ENCODE results near the gene ENO2. TPM values are rescaled to one million over a fixed set of nuclear protein-coding genes. Genes with fewer than 3 reads are reported as not detected.

ENO2 gene
- total RNA-seq, 1 experiment from 2014 or later = 166 TPM

DNA sequence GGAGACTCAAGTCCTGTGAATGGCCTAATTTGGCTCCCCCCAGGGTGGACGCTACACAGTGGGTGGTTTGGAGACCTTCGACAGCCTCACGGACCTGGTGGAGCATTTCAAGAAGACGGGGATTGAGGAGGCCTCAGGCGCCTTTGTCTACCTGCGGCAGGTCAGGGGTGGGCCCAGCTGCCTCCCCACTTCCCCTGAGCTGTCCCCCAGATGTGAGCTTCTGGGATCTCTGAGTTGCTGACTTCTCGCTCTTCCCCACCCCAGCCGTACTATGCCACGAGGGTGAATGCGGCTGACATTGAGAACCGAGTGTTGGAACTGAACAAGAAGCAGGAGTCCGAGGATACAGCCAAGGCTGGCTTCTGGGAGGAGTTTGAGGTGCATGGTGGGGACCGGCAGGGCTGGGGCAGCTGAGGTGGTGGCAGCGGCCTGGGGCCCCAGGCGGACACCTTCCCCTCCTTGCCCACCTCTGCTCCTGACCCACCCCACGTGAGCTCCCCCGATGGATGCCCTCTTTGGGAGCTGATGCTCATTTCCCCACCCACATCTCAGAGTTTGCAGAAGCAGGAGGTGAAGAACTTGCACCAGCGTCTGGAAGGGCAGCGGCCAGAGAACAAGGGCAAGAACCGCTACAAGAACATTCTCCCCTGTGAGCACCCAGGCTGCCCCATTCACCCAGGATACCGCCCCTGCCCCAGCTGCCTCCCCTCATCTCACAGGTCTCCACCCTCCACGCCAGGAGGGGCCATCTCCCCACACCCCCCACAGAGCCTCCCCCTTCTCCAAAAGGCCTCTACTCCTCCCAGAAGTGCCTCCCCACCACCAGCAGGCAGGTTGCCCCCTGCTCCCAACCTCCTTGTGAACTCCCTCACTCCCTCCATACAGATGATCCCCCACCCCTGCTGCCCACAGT lies 41.0 kb downstream of the ENO2 start:
- Histone ChIP-seq H2BK12ac (ENCODE audit: insufficient read length, low read depth, low read length) (no peak overlapping the region), H3K23ac (ENCODE audit: insufficient read length, low read depth, low read length) (no peak overlapping the region), H3K9me3 (ENCODE audit: control insufficient read depth, low read depth, low read length) (no peaks in the 10 kb centered on the region), H3T11ph (ENCODE audit: low read length) (no peak overlapping the region), H3K27ac (ENCODE audit: insufficient read length, low read depth, low read length) (no peak overlapping the region), H3K79me2 (ENCODE audit: insufficient read depth, low read length) (no peaks in the 10 kb centered on the region), H2AFZ (ENCODE audit: low read length) (no peak overlapping the region), H2BK20ac (ENCODE audit: low read depth, low read length, poor library complexity, severe bottlenecking) (no peak overlapping the region), H3K4me1 (ENCODE audit: insufficient read depth, low read length) (peaks cover 2% of the 10 kb centered on the region; the same call in 1 of the 2 replicates), H2BK120ac (ENCODE audit: low read depth, low read length, poor library complexity, severe bottlenecking) (no peak overlapping the region), H3K27me3 (ENCODE audit: insufficient read depth, low read length) (no peaks in the 10 kb centered on the region), H2AK5ac (ENCODE audit: insufficient read length, low read length) (no peak overlapping the region), H3K23me2 (ENCODE audit: insufficient read length, low read depth, low read length, poor library complexity, severe bottlenecking) (no peaks in the 10 kb centered on the region), H3K4ac (ENCODE audit: low read depth, low read length) (no peak overlapping the region), H4K20me1 (ENCODE audit: control insufficient read depth, insufficient read depth, insufficient read length) (no peaks in the 10 kb centered on the region), H2BK15ac (ENCODE audit: low read depth, low read length) (no peak overlapping the region), H4K5ac (ENCODE audit: insufficient read length, low read depth, low read length) (no peak overlapping the region), H3K18ac (ENCODE audit: insufficient read length, low read depth, low read length) (no peak overlapping the region), H3K14ac (ENCODE audit: insufficient read depth, low read length) (no peak overlapping the region), H2BK5ac (ENCODE audit: insufficient read length, low read length) (no peak overlapping the region), H4K8ac (replicated peaks; ENCODE audit: insufficient read length, low read depth, low read length) (no peak overlapping the region), H3K79me1 (ENCODE audit: insufficient read depth, low read depth, low read length, poor library complexity, severe bottlenecking) (no peaks in the 10 kb centered on the region), H3K9ac (ENCODE audit: extremely low read depth, insufficient read length, low read length) (no peak overlapping the region), H3K56ac (ENCODE audit: insufficient read length, low read depth, low read length) (no peak overlapping the region), H3K4me2 (ENCODE audit: insufficient read depth, insufficient read length, low read length) (no peak overlapping the region), H4K91ac (ENCODE audit: insufficient read length, low read depth, low read length) (no peak overlapping the region)
- WGBS (ENCODE audit: extremely low coverage, insufficient read length, low lambda C conversion rate) = no CpG with 5 or more reads among the region's 22 CpGs
- Mint-ChIP-seq H3K27me3 (ENCODE audit: low read depth) (no peaks in the 10 kb centered on the region; the same call in 1 of the 2 replicates), H3K36me3 (ENCODE audit: insufficient read depth in 1 of 3, low read depth in 3 of 3) (peaks cover 0 to 6% (median 0%) of the 10 kb centered on the region in 3 experiments; a peak in 4 of 7 replicates), H3K27ac (no peak overlapping the region; a peak in 1 of 7 replicates), H3K9me3 (no peaks in the 10 kb centered on the region), H3K4me3 (no peak overlapping the region), H3K4me1 (peaks cover 15 to 34% of the 10 kb centered on the region in 2 experiments)
- TF ChIP-seq CTCF (conservative IDR thresholded peaks at IDR 0.05) = no peak
- no peak for DNase-seq

Data from H9 (cell line).